ENCODE measurements around the gene MS4A12.
"Not testable (repeated sequence)": the region's sequence is repeated elsewhere in the genome, so short reads cannot be mapped to it uniquely, and the experiment has no call there.

Gene MS4A12

GRCh38 chr11:60512651-60513225 lies 20.2 kb downstream of the MS4A12 start:
- no peak for DNase-seq (ENCODE audit: low read depth, low spot score)

GRCh38 chr11:60513496-60514460 lies 21.2 kb downstream of the MS4A12 start:
- no peak for DNase-seq (ENCODE audit: low read depth, low spot score)

GRCh38 chr11:60515144-60515855 lies 22.7 kb downstream of the MS4A12 start, which contains the start of gene MS4A13:
Gene MS4A13 (plus strand): TSS chr11:60515392. CDS start chr11:60518084, 2,692 bp downstream.
- DNase-seq (ENCODE audit: low read depth, low spot score): no peak

GRCh38 chr11:60528465-60528864 lies 35.9 kb downstream of the MS4A12 start:
- no peak for DNase-seq (ENCODE audit: low read depth, low spot score)

GRCh38 chr11:60528934-60529333 lies 36.4 kb downstream of the MS4A12 start:
- no peak for DNase-seq (ENCODE audit: low read depth, low spot score)

GRCh38 chr11:60530454-60531100 lies 38.0 kb downstream of the MS4A12 start:
- no peak for DNase-seq (ENCODE audit: low read depth, low spot score)

- DNase-seq (ENCODE audit: low read depth, low spot score): not testable (repeated sequence)
These were observed 39.8 kb downstream of the MS4A12 start for GRCh38 chr11:60532383-60532782.

- not testable (repeated sequence) for DNase-seq (ENCODE audit: low read depth, low spot score)
These were observed 46.0 kb downstream of the MS4A12 start for GRCh38 chr11:60538627-60539026.

- no peak for DNase-seq (ENCODE audit: low read depth, low spot score)
These were observed 51.5 kb downstream of the MS4A12 start for GRCh38 chr11:60544077-60544476.

Data from brain pericyte (primary cell).